Nephron progenitor cell (in vitro differentiated cells): ENCODE results near the gene CMTM6.

ENCODE experiments used
- DNase-seq: peaks from one replicate; pipeline ENCODE4 v3.0.0; 2021
- H3K27ac Mint-ChIP-seq: 2 replicates; pipeline ENCODE4 v1.8.0; 2021; ENCODE audit warnings: mild to moderate bottlenecking, moderate library complexity, mixed read lengths
- H3K27me3 Mint-ChIP-seq: 2 replicates; pipeline ENCODE4 v1.8.0; 2021; ENCODE audit warnings: mild to moderate bottlenecking, low read depth, mixed read lengths; ENCODE audit not compliant: poor library complexity
- H3K36me3 Mint-ChIP-seq: 2 replicates; pipeline ENCODE4 v1.8.0; 2021; ENCODE audit warnings: low read depth, mixed read lengths
- H3K4me1 Mint-ChIP-seq: 2 replicates; pipeline ENCODE4 v1.8.0; 2021; ENCODE audit warnings: mixed read lengths
- H3K4me3 Mint-ChIP-seq: 2 replicates; pipeline ENCODE4 v1.8.0; 2021; ENCODE audit warnings: mild to moderate bottlenecking, moderate library complexity, mixed read lengths
- H3K9me3 Mint-ChIP-seq: 2 replicates; pipeline ENCODE4 v1.8.0; 2021; ENCODE audit warnings: mild to moderate bottlenecking, moderate library complexity, mixed read lengths
- TF ChIP-seq, protein P1 (sequence below): fragments of 200-600 bp; sonication (generic); IDR thresholded peaks from 2 replicates; pipeline ENCODE4 v1.5.0; 2021; ENCODE audit warnings: antibody characterized with exemption

Gene CMTM6

DNA sequence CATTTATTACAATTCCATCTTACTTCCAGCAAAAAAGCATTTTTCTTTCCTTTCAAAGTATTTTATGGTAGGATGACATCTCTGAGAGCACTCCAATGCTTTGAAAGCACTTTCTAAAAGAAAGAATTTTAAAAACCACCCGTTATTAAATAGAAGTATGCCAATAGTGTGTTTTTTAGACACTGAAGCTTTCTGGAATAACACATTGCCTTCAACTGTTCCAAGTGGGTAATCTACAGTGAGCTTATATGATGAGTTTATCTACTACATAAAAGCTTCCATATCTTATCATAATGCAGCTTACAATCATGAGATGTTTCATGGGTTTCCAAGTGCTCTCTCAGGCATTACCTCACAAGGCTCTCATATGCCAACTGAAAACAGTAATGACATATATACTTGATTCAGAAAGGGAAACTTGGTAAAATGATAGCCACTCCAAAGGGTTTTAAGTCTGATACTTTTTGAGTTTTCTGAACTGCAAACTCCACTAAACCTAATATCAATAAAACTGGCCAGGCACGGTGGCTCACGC is 14.1 kb downstream of the CMTM6 start:
- Mint-ChIP-seq H3K36me3 (peaks cover 52% of the 10 kb centered on the region), H3K27me3 (no peaks in the 10 kb centered on the region), H3K9me3 (peaks cover 5% of the 10 kb centered on the region), H3K4me1 (peaks cover 15% of the 10 kb centered on the region), H3K27ac (no peak overlapping the region), H3K4me3 (no peak overlapping the region)
- TF ChIP-seq, protein P1, sequence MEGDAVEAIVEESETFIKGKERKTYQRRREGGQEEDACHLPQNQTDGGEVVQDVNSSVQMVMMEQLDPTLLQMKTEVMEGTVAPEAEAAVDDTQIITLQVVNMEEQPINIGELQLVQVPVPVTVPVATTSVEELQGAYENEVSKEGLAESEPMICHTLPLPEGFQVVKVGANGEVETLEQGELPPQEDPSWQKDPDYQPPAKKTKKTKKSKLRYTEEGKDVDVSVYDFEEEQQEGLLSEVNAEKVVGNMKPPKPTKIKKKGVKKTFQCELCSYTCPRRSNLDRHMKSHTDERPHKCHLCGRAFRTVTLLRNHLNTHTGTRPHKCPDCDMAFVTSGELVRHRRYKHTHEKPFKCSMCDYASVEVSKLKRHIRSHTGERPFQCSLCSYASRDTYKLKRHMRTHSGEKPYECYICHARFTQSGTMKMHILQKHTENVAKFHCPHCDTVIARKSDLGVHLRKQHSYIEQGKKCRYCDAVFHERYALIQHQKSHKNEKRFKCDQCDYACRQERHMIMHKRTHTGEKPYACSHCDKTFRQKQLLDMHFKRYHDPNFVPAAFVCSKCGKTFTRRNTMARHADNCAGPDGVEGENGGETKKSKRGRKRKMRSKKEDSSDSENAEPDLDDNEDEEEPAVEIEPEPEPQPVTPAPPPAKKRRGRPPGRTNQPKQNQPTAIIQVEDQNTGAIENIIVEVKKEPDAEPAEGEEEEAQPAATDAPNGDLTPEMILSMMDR: no peak
- DNase-seq: no peak

DNA sequence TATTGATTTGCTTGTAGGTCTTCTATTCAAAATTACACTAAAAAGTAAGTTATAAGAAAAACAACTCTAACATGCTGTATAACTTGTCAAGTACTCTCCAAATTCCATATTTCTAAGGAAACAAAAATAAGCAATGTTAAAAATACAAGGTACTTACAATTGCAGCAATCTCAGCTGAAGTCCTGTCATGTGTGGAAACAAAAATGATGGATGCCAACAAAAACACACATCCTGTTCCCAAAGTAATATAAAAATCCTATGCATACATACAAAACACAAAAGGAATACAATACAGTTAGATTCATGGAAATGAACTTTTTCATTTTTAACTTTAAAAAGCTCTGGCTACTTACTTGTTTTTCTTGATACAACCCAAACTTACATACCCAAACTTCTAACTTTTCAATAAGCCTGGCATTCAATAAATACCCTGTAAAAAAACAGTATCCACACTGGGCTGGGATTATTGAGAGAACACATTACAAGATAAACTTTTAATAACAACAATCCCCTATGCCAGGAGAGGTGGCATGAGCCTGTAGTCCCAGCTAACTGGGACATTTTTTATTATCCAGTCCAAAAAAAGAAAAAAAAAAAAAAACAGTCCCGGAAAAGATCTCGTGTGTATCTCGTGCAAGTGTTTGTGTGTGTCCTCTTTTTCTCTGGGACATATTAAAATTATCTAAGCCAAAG is 14.7 kb downstream of the CMTM6 start:
- no peak for DNase-seq
- no peaks in the 10 kb centered on the region for H3K27me3 Mint-ChIP-seq
- no peak overlapping the region for H3K4me3 Mint-ChIP-seq
- H3K36me3 Mint-ChIP-seq: peaks cover 54% of the 10 kb centered on the region
- TF ChIP-seq, protein P1: no peak
- peaks cover 5% of the 10 kb centered on the region for H3K9me3 Mint-ChIP-seq
- H3K27ac Mint-ChIP-seq: no peak overlapping the region
- H3K4me1 Mint-ChIP-seq: peaks cover 15% of the 10 kb centered on the region

DNA sequence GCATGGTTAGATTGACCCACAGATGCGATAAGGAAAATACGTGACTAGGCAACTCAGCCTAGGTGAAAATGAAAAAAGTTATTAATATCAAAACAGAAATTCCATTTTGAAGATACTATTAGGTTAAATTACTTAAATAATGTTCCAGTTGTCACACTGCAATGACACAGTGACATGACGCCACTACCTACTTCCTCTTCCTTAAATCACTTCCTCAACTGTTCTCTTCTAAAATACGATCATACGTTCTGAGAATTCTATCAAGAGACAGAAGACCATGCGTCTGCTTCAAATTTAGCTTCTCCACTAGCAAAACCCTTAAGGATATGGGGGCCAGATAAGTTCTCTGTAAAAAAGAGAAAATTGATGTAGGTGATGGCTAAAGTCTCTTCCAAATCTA is 18.2 kb downstream of the CMTM6 start:
- Mint-ChIP-seq H3K36me3 (peaks cover 76% of the 10 kb centered on the region), H3K27me3 (no peaks in the 10 kb centered on the region), H3K4me3 (no peak overlapping the region), H3K27ac (peak overlapping the region; percentile 34), H3K4me1 (peaks cover 15% of the 10 kb centered on the region), H3K9me3 (peaks cover 5% of the 10 kb centered on the region)
- TF ChIP-seq, protein P1: no peak
- no peak for DNase-seq

DNA sequence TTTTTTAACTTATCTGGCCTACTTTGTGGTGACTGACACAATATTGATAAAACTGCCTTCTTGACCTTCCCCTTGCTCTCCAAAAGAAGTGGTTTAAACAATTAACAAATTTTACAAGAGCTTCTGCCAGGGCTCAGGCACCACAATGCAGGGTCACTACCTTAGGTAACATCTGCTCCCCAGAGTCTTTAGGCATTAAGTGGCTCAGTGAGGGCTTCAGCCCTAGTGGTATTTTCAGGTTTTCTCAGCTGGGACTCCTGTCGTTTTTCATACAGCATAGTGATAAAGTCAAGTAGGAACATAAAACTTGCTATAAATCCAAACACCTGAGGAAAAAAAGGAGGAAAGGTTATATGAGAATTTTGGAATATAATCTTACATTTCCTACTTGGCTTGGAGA is 18.9 kb downstream of the CMTM6 start:
- Mint-ChIP-seq H3K4me3 (no peak overlapping the region), H3K36me3 (peaks cover 83% of the 10 kb centered on the region), H3K27me3 (no peaks in the 10 kb centered on the region), H3K27ac (peak overlapping the region; percentile 91), H3K9me3 (peaks cover 5% of the 10 kb centered on the region), H3K4me1 (peaks cover 15% of the 10 kb centered on the region)
- no peak for DNase-seq
- TF ChIP-seq, protein P1: no peak

DNA sequence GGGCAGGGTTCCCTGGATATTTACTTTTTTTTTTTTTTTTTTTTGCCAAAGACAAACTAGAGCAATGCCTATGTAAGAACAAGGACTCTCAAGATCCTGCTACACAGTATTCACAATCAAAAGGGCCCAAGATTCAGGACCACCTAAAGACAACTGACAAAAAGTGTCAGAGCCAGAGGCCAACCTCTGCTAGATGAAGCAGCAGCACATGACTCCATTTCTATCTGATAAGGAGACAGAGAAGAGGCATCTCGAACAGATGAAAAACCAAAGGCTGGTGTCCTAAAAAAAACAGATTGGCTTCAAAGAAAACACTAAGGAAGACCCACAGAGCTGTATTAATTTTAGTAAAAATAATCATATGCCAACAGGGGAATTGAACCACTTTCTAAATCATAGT is 20.0 kb downstream of the CMTM6 start:
- no peak overlapping the region for H3K4me3 Mint-ChIP-seq
- H3K27me3 Mint-ChIP-seq: no peaks in the 10 kb centered on the region
- TF ChIP-seq, protein P1: no peak
- H3K27ac Mint-ChIP-seq: no peak overlapping the region
- peaks cover 82% of the 10 kb centered on the region for H3K36me3 Mint-ChIP-seq
- peaks cover 11% of the 10 kb centered on the region for H3K9me3 Mint-ChIP-seq
- peaks cover 15% of the 10 kb centered on the region for H3K4me1 Mint-ChIP-seq
- DNase-seq: no peak
